ENCODE data around the gene GPRIN3.
A peak's percentile ranks its signal among the peaks of the same experiment; 100 is the strongest.
"Not testable (repeated sequence)": the region's sequence is repeated elsewhere in the genome, so short reads cannot be mapped to it uniquely, and the experiment has no call there.

The GPRIN3 gene

DNA sequence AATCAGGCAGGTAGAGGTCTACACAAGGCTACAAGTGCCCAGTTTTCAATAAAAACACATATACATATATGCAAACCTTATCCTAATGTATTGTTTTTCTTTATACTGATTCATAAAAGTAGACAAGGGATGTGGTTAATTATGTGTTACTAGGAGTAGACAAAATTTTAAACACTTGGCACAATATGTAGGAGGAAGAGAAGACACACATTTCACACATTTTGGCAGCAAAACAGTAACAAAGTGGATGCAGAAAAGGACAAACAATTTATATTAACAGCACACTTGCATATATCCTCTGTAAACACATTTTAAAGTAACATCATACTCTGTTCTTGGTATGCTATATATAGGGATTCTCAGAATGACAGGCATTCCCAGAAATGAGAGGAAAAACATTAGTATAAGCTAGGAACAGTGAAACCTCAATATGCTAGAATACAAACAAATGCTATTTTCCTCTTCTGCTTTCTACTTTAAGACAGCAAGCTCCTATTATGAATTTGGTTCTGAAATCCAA is 63.8 kb downstream of the GPRIN3 start:
- in situ Hi-C loops (cut with HindIII; ENCODE audit: low pct_ligation_motif_present, low pct_unique_long_range_greater_than_20kb, low sequenced_read_pairs), result no loop called here
- no peak for DNase-seq

DNA sequence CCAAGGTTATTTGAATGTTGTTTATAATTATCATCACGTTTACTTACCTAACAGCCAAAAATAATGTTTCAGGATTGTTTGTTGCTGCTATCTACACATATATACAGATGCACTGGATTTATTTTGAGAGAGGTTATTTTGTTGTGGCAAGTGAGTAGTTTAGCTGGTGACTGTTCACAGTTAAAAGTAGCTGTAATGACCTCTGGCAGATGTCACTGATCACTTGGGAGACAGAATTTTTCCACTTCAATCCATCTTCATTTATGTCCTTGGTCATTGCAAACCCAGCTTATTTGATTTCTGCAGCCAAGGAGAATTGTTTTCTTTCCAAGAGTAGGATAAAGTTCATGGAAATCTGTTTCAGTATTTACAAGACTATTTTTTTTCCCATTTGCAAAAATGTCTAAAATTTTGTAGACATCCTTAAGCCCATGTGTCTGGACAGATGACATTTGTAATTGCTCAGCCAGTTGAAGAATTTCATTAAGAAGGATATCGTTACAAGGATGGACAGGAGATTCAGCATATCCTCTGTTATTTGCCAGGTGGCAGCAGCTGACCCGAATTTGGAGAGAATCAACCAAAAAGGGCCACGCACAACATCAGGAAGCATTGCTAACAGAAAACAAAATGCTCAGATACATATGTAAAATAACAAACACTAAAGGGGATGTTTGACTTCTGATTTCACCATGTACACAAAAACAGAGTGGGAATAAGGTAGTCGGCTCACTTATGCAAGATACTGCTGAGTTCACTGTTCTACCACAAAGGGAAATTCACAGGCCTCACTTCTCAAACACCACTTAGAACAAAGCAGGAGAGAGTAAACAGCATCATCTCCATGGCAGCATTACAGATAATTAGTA is 64.5 kb downstream of the GPRIN3 start:
- DNase-seq, result no peak
- in situ Hi-C loops (cut with HindIII; ENCODE audit: low pct_ligation_motif_present, low pct_unique_long_range_greater_than_20kb, low sequenced_read_pairs), result no loop called here

DNA sequence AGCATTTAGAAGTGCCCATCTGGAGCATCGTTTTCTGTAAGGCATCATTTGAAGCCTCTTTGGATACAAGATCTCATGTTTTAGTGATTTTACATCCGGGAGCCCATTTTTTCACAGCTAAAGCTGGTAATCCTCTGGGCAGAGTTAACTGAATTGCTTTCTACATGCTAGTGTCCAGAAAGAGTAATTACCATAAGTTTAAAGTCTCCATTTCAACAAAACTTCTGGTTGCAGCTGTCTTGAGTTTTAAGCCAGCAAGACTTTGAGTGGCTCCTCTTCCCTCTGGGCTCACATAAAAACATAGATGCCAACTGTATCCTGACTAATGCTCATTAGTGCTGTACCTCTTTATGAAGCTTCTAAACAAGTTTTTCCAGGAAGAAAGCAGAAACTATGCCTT is 65.4 kb downstream of the GPRIN3 start:
- no peak for DNase-seq
- in situ Hi-C loops (cut with HindIII; ENCODE audit: low pct_ligation_motif_present, low pct_unique_long_range_greater_than_20kb, low sequenced_read_pairs), result no loop called here

DNA sequence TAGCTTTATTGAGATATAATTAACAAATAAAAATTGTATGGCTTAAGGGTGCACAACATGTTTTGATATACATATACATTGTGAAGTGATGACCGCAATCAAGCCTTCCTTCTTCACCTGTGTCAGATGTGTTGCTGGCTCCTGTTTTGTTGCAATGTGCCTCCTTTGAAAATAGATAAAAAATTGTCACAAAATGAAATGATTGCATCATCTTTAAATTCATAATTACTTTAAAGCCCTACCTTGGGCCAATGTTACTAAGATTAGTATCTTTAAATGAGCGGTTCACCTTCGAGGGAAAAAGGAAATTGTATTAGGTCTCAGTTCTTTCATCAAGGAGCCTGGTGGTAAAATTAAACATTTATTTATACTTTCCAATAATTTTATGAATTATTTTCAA is 77.3 kb downstream of the GPRIN3 start:
- DNase-seq, result no peak
- in situ Hi-C loops (cut with HindIII; ENCODE audit: low pct_ligation_motif_present, low pct_unique_long_range_greater_than_20kb, low sequenced_read_pairs), result no loop called here

DNA sequence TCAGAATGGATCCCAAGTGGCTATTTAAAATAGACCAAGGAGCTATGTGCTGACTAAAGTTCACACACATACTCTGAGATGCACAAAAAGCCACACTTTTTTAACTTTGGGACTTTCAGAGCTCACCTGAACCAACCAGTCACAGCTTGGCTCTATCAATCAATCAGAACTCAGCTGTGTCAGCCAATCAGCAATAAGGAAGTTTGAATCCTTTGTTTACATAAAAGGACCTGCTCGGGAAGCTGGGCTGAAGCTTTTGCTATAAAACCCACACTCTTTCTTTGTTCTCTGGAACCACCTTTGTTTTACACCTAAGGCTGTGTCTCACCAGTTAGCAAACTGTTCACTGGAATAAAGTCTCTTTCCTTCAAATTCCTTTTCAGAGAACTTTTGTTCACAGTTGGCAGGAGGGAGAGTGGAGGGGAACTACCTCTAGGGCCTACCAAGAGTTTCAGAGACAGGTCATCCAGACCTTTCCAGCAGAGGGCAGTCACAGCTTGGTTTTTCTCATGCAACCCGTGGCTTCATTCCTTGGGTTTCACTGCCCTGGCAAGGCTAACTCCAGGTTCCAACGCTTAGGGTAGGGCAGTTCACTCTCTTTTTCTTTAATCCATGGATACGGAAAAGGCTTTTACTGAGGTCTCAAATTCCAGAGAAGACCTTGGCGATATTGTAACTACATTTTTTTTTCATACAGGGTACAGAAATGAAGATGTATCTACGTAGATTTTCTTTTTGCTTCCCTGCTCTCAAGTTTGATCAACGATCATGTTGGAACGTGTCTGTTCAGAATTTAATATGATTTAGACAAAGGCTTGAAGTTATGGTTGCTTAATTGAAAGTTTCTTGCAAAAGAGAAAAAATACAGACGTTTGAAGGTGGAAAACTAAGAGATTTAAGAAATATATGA is 80.7 kb downstream of the GPRIN3 start:
- DNase-seq, result peak; percentile 74
- in situ Hi-C loops (cut with HindIII; ENCODE audit: low pct_ligation_motif_present, low pct_unique_long_range_greater_than_20kb, low sequenced_read_pairs), result no loop called here

DNA sequence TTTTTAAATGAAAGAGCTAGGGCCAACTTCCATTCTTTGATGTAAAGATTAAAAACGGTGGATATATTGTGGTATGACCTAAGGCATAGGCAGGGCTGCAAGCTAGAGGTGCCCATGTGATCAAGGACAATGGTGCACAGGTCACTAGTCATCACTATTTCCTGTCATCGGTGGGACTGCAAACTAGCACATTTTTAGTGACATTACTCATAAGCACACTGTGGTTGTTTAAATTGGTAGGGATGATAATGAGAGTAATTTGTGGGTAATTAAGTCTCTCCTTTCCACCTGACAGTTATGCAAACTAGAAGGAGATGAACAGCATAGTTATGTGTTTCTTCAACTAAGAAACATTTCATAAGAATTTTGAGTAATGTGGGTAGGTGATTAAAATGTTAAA is 85.4 kb downstream of the GPRIN3 start:
- no peak for DNase-seq
- in situ Hi-C loops (cut with HindIII; ENCODE audit: low pct_ligation_motif_present, low pct_unique_long_range_greater_than_20kb, low sequenced_read_pairs), result no loop called here

DNA sequence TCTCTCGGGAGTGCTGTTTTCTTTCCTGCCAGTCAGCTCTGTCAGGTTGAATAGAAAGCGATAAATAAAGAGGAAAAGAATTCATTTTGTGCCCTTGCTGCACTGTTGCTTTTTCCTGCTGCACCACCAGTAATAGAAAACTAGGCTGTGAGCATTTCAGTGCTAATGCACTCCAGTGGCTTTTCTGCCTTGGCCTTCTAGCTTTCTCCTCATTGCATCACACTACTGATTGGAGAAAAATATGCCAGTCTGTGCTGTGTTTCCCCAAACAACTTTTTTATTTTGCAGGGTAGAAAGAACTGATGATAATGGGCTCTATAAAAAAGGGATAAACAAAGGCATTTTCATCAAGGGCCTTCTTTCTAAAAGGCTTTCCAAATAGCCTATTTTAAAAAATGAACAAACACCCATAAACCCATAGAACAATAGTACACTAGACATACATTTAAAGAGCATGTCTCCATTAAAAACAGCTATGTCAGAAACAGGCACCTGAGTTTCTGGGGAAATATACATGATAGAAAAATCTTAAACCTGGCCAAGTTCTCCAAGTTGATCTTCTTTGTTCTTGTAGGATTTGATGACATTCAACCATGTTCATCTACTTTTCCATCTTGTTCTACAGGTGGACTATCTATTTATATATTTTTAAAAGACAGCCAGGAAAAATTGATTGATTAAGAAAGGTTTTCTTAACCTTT is 86.3 kb downstream of the GPRIN3 start:
- in situ Hi-C loops (cut with HindIII; ENCODE audit: low pct_ligation_motif_present, low pct_unique_long_range_greater_than_20kb, low sequenced_read_pairs), result no loop called here
- no peak for DNase-seq

DNA sequence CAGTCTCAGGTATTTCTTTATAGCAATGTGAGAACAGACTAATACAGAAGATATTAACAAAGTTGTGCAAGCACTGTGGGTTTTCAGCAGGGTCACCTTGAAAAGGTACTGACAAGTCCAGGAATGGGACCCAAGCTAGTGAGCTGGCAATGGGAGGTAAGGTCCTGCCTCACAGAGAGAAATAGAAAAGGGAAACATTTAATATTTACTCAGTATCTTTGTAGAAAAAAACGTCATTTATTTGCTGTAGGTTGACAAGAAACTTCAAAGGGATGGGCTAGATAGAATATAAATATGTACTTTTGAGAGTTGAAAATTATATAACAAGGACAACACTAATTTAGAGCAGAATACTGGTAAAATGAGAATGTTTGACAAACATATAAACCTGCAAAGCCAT is 89.0 kb downstream of the GPRIN3 start:
- in situ Hi-C loops (cut with HindIII; ENCODE audit: low pct_ligation_motif_present, low pct_unique_long_range_greater_than_20kb, low sequenced_read_pairs), result no loop called here
- no peak for DNase-seq

DNA sequence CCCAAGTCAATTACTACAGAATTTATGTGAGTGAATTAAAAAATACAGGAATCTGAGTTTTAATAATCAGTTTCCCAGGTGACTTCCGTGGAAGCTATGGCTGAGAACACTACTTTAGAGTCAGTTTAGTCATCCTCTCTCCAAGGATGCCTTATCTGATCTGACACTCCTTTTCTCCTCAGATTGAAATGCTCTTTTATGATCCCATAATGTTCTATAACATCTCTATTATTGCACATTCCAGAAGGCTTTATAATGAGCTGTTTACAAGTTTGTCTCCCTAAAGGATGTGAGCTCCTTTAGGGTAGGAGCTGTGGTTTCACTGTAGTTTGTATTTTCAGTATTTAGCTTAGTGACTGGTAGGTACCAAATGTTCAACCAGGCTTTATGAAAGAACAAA is 90.0 kb downstream of the GPRIN3 start:
- DNase-seq, result no peak
- in situ Hi-C loops (cut with HindIII; ENCODE audit: low pct_ligation_motif_present, low pct_unique_long_range_greater_than_20kb, low sequenced_read_pairs), result no loop called here

DNA sequence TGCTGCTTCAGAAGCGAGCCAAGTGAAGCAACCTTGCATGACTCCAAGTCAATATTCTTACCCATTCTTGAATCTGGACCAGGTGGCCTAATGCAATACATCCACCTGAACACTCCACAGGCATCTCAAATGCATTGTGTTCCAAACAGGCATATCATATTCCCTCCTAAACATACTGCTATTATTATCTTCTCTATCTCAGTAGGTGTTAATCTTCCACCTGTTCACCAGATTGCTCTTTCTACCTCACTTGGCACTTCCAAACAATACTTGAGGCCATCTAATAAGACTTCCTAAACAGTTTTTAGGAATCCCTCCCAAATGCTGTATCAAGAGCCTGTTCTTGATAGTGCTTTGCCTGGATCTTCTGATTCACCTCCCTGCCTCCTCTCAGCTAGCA is 90.7 kb downstream of the GPRIN3 start:
- in situ Hi-C loops (cut with HindIII; ENCODE audit: low pct_ligation_motif_present, low pct_unique_long_range_greater_than_20kb, low sequenced_read_pairs), result no loop called here
- no peak for DNase-seq

DNA sequence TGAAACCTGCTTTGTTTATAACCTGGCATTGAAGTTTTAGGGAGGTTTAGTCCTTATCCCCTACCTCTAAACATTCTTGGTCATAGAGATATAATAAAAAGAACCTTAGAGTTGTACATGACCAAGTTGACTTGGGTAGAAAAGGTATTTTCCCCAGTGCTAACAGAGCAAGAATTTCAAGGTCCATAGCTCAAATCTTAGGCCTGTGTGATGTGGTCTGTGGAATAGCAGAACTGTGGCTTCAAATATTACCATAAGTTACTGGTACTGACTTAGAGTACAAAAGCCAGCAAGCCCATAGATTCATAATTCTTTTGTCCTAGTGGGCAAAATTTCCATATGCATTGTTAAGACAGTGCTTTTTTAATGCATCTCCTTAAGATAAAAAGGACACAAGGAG is 91.2 kb downstream of the GPRIN3 start:
- in situ Hi-C loops (cut with HindIII; ENCODE audit: low pct_ligation_motif_present, low pct_unique_long_range_greater_than_20kb, low sequenced_read_pairs), result no loop called here
- no peak for DNase-seq

DNA sequence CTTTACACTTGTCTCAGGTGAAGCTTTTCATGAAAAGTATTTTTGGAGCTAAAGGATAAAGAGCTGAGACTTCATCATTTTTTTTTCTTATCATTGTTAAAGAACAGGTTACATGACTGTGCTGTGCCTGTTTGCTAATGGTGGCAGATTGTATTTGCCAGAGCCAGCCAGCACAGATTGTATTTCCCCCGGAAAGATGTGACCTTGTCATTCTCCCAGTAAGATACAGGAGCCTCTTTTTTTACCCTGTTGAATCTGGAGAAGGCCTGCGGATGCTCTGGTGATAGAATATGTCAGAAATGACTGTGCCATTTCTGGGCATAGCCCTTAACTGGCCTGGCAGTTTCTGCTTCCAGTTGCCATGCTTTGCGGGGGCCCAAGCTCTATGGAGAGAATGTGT is 91.9 kb downstream of the GPRIN3 start:
- DNase-seq, result no peak
- in situ Hi-C loops (cut with HindIII; ENCODE audit: low pct_ligation_motif_present, low pct_unique_long_range_greater_than_20kb, low sequenced_read_pairs), result no loop called here

DNA sequence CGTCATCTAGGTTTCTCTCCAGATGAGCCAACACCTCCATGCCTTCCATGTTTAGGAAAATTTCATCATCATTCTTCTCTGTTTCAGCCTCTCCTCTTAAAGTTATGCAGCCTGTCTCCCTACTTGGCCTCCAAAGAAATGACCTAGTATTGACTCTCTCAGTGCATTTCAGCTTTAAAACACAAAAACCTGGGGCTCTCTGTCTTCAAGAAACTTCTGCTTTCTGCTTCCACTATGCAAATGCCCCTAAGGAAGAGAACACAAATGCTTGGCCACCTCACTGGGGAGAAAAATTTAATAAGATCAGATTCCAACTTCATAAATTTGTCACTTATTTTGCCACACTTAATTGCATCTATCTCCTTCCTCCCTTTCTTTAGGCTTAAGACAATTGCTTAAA is 93.3 kb downstream of the GPRIN3 start:
- DNase-seq, result no peak
- in situ Hi-C loops (cut with HindIII; ENCODE audit: low pct_ligation_motif_present, low pct_unique_long_range_greater_than_20kb, low sequenced_read_pairs), result no loop called here

DNA sequence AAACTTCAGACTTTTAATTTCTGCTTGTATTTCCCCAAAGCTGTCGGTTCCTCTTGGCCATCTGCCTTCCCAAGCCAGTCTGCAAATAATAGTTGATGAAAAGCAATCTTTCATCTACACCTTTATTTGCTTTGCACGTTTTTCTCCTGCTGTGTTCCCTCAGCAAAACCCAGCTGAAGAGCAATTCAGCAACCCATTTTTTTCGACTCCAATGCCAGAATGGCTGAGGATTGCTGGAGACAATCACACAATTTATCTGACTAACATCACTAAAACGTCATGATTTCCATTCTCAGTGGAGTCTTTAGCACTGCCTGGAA is 94.3 kb downstream of the GPRIN3 start:
- in situ Hi-C loops (cut with HindIII; ENCODE audit: low pct_ligation_motif_present, low pct_unique_long_range_greater_than_20kb, low sequenced_read_pairs), result no loop called here
- no peak for DNase-seq

DNA sequence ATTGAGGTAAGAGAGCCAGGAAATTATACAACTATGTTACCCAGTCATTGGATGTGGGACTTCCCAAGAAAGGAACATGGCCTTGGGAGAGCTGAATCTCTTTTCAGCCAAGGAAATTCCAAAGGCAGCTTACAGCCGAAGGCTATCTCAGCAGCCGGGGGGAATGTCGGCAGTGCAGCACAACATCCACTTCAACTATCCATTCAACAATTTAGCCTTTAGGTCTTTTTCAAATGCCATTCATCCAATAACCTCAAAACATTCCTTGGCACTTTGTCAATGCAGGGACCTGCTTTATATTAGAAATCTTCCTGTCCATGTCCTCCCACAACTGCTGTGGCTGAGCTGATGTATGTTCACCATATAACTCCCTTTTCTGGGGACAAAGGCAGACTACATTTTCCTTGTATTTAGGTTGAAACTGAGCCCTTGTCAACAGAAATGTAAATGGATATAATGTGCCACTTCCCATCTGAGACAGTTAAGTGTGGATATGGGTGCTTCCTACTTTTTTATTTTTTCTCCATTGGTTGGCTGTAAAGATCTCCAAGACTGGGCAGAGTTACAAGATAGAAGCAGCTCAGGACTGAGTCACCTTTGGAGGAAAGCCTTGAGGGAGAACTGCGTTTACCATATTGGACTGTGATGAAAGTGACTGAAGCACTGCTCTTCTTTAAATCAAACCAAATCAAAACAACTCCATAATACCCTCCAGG is 94.8 kb downstream of the GPRIN3 start:
- in situ Hi-C loops (cut with HindIII; ENCODE audit: low pct_ligation_motif_present, low pct_unique_long_range_greater_than_20kb, low sequenced_read_pairs), result no loop called here
- no peak for DNase-seq

DNA sequence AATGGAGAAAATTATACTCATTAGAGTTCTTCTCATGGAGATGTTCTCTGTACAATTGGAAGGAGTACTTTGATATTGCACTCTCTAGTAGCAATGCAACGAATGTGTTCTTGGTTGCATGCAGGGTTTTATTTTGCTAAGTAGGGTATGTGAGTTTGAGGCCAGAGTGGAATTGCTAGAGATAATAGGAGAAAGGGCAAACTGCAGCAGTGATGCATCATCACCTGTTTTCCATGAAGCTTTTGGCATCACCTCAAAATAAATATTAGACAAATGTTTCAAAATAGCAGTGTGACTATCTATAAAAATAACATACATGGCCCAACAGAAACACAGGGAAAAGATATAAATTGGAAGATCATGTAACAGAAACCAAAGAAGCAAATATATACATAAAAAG is 103.0 kb downstream of the GPRIN3 start:
- in situ Hi-C loops (cut with HindIII; ENCODE audit: low pct_ligation_motif_present, low pct_unique_long_range_greater_than_20kb, low sequenced_read_pairs), result no loop called here
- DNase-seq, result no peak

DNA sequence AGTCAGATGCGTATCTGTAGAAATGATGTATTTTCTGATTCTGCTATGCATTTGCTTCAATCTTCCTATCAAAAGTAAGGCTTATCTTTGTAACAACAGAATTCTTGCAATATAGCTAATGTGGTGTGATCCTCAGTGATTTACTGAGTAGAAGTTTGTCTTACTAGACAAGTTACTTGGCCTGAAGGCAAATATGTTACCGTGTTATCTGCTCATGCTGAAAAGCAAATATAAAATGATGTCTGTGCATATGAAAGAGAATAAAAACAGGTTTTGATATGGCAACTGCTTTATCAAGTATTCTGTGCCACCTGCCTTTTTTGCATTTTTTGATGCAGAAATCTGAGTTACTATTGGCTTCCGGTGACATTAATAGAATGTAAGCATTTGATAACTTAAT is 103.7 kb downstream of the GPRIN3 start:
- no peak for DNase-seq
- in situ Hi-C loops (cut with HindIII; ENCODE audit: low pct_ligation_motif_present, low pct_unique_long_range_greater_than_20kb, low sequenced_read_pairs), result no loop called here

DNA sequence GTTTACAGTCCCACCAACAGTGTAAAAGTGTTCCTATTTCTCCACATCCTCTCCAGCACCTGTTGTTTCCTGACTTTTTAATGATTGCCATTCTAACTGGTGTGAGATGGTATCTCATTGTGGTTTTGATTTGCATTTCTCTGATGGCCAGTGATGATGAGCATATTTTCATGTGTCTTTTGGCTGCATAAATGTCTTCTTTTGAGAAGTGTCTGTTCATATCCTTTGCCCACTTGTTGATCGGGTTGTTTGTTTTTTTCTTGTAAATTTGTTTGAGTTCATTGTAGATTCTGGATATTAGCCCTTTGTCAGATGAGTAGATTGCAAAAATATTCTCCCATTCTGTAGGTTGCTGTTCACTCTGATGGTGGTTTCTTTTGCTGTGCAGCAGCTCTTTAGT is 108.2 kb downstream of the GPRIN3 start:
- DNase-seq; in situ Hi-C loops (cut with HindIII; ENCODE audit: low pct_ligation_motif_present, low pct_unique_long_range_greater_than_20kb, low sequenced_read_pairs): not testable (repeated sequence)

DNA sequence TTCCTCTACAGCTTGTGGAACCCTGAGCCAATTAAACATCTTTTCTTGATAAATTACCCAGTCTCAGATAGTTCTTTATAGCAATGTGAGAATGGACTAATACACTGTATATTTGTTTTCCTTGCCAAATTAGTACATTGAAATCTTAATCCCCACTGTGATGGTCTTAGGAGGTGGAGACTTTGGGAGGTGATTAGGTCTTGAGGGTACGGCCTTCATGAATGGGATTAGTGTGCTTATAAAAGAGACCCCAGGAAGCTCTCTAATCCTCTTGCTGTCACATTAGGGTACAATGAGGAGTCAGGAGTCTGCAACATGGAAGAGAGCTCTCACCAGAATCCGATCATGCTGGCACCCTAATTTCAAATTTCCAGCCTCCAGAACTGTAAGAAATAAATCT is 109.7 kb downstream of the GPRIN3 start:
- no peak for DNase-seq
- in situ Hi-C loops (cut with HindIII; ENCODE audit: low pct_ligation_motif_present, low pct_unique_long_range_greater_than_20kb, low sequenced_read_pairs), result no loop called here

Data from ACHN (cell line).